Gastrocnemius medialis (tissue), 4 donors: ENCODE results near the gene WDR49.

Experiments used
- CTCF ChIP-seq, 5 experiments: fragments of 450-650 bp in 3 of 5; fragments of 200-600 bp in 2 of 5; sonication (generic) in 2 of 5; IDR thresholded peaks in 4 of 5; conservative IDR thresholded peaks in 1 of 5; 1 replicate in 4 of 5; 2 replicates in 1 of 5; pipeline ENCODE4 v1.5.1; 2016 to 2019; ENCODE audit warnings: antibody characterized with exemption in 5 of 5, mild to moderate bottlenecking in 3 of 5, moderate library complexity in 3 of 5
- POLR2A ChIP-seq, 2 donors: fragments of 450-650 bp; IDR thresholded peaks; one replicate each; pipeline ENCODE4 v1.6.1; 2017; ENCODE audit warnings: antibody characterized with exemption in 2 of 2, mild to moderate bottlenecking in 2 of 2, moderate library complexity in 2 of 2

GRCh38 chr3:167657684-167658225 is 4.0 kb upstream of the WDR49 start:
- TF ChIP-seq CTCF (IDR thresholded peaks at IDR 0.05 in 4 of 5, conservative IDR thresholded peaks at IDR 0.05 in 1 of 5) (no peak), POLR2A (IDR thresholded peaks at IDR 0.05) (no peak)
